ENCODE data around the gene ARHGAP27. TPM values are rescaled to one million over a fixed set of nuclear protein-coding genes. Genes with fewer than 3 reads are reported as not detected.

The ARHGAP27 gene
- total RNA-seq, 1 donor from 2014 or later, result 26.8 TPM

- peak overlapping the region; percentile 66 for H3K27ac Mint-ChIP-seq
- DNase-seq (ENCODE audit: extremely low spot score, unreplicated experiment), result no peak
- H3K4me3 Mint-ChIP-seq, result no peak overlapping the region
- no peaks in the 10 kb centered on the region for H3K36me3 Mint-ChIP-seq
- peaks cover 12% of the 10 kb centered on the region for H3K27me3 Mint-ChIP-seq
- H3K4me1 Mint-ChIP-seq (ENCODE audit: unreplicated experiment), result peaks cover 21% of the 10 kb centered on the region
- no peaks in the 10 kb centered on the region for H3K9me3 Mint-ChIP-seq
- TF ChIP-seq CTCF (conservative IDR thresholded peaks at IDR 0.05), result no peak
Measured at GRCh38 chr17:45377401-45377800, 55.3 kb downstream of the ARHGAP27 start.

- Mint-ChIP-seq H3K36me3 (no peaks in the 10 kb centered on the region), H3K4me3 (no peak overlapping the region), H3K27ac (peak overlapping the region; percentile 50), H3K27me3 (peaks cover 12% of the 10 kb centered on the region), H3K4me1 (ENCODE audit: unreplicated experiment) (peaks cover 28% of the 10 kb centered on the region), H3K9me3 (no peaks in the 10 kb centered on the region)
- TF ChIP-seq CTCF (conservative IDR thresholded peaks at IDR 0.05), result no peak
- DNase-seq (ENCODE audit: extremely low spot score, unreplicated experiment), result no peak
Measured at GRCh38 chr17:45376171-45377005, 56.3 kb downstream of the ARHGAP27 start.

- Mint-ChIP-seq H3K4me1 (ENCODE audit: unreplicated experiment) (peaks cover 36% of the 10 kb centered on the region), H3K27me3 (peaks cover 12% of the 10 kb centered on the region), H3K27ac (peak overlapping the region; percentile 75), H3K9me3 (no peaks in the 10 kb centered on the region), H3K36me3 (no peaks in the 10 kb centered on the region), H3K4me3 (no peak overlapping the region)
- DNase-seq (ENCODE audit: extremely low spot score, unreplicated experiment), result no peak
- no peak for TF ChIP-seq CTCF (conservative IDR thresholded peaks at IDR 0.05)
Measured at GRCh38 chr17:45374501-45374900, 58.2 kb downstream of the ARHGAP27 start.

- no peaks in the 10 kb centered on the region for H3K9me3 Mint-ChIP-seq
- no peaks in the 10 kb centered on the region for H3K36me3 Mint-ChIP-seq
- DNase-seq (ENCODE audit: extremely low spot score, unreplicated experiment), result no peak
- H3K27me3 Mint-ChIP-seq, result peaks cover under 1% of the 10 kb centered on the region
- H3K27ac Mint-ChIP-seq, result peak overlapping the region; percentile 100
- H3K4me1 Mint-ChIP-seq (ENCODE audit: unreplicated experiment), result peaks cover 30% of the 10 kb centered on the region
- H3K4me3 Mint-ChIP-seq, result peak overlapping the region; percentile 88
- TF ChIP-seq CTCF (conservative IDR thresholded peaks at IDR 0.05), result no peak
Measured at GRCh38 chr17:45372325-45372869, 60.3 kb downstream of the ARHGAP27 start.

GRCh38 chr17:45371414-45372324 is 61.0 kb downstream of the ARHGAP27 start:
- Mint-ChIP-seq H3K27me3 (peaks cover 3% of the 10 kb centered on the region), H3K9me3 (no peaks in the 10 kb centered on the region), H3K27ac (peak overlapping the region; percentile 100), H3K4me3 (peak overlapping the region; percentile 88), H3K4me1 (ENCODE audit: unreplicated experiment) (peaks cover 30% of the 10 kb centered on the region), H3K36me3 (no peaks in the 10 kb centered on the region)
- DNase-seq (ENCODE audit: extremely low spot score, unreplicated experiment), result peak; percentile 93
- no peak for TF ChIP-seq CTCF (conservative IDR thresholded peaks at IDR 0.05)

Measured in type B pancreatic cell (in vitro differentiated cells).